K562 (cell line): ENCODE results near the gene SUPT5H. TPM values are rescaled to one million over a fixed set of nuclear protein-coding genes. Genes with fewer than 3 reads are reported as not detected.

Experiments used
- BRCA1 ChIP-seq, 2 experiments: fragments of 450-650 bp in 1 of 2; sonication (generic) in 1 of 2; formaldehyde crosslinking in 1 of 2; IDR thresholded peaks; 2 replicates each; pipeline versions ENCODE4 v1.5.0 to v1.6.1; 2017 to 2020; ENCODE audit warnings: mild to moderate bottlenecking in 1 of 2, missing genetic modification reagents in 1 of 2
- CREM ChIP-seq: IDR thresholded peaks from 2 replicates; pipeline ENCODE4 v1.6.1; 2014; ENCODE audit warnings: antibody characterized with exemption, low read depth
- ESRRB ChIP-seq: fragments of 250-450 bp; sonication (Bioruptor Pico); IDR thresholded peaks from 2 replicates; pipeline ENCODE4 v1.5.0; 2020; ENCODE audit warnings: mild to moderate bottlenecking, moderate library complexity, borderline replicate concordance
- GABPB2 ChIP-seq: fragments of 250-450 bp; sonication (Bioruptor Pico); conservative IDR thresholded peaks from 2 replicates; pipeline ENCODE4 v1.5.1; 2021; ENCODE audit warnings: mild to moderate bottlenecking
- NFE2L1 ChIP-seq: fragments of 450-650 bp; IDR thresholded peaks from 2 replicates; pipeline ENCODE4 v1.6.1; 2016; ENCODE audit warnings: missing genetic modification characterization, low read depth, mild to moderate bottlenecking, missing compliant biosample characterization, moderate library complexity, borderline replicate concordance
- POLR2A ChIP-seq: fragments of 450-650 bp; conservative IDR thresholded peaks from 2 replicates; pipeline ENCODE4 v1.6.1; 2016
- SRSF1 ChIP-seq: fragments of 200-400 bp; formaldehyde crosslinking; IDR thresholded peaks from 2 replicates; pipeline ENCODE4 v1.6.1; 2017; ENCODE audit warnings: mild to moderate bottlenecking, low read depth, low read length, moderate library complexity
- ZKSCAN8 ChIP-seq: fragments of 200-800 bp; sonication (Bioruptor generic); IDR thresholded peaks from 2 replicates; pipeline ENCODE4 v1.6.1; 2016; ENCODE audit warnings: missing genetic modification characterization, missing compliant biosample characterization
- ZNF3 ChIP-seq: fragments of 250-450 bp; sonication (Bioruptor Pico); IDR thresholded peaks from 2 replicates; pipeline ENCODE4 v1.5.0; 2021; ENCODE audit warnings: mild to moderate bottlenecking, moderate library complexity
- ZNF561 ChIP-seq: fragments of 450-650 bp; formaldehyde crosslinking; conservative IDR thresholded peaks from 2 replicates; pipeline ENCODE4 v1.4.0; 2020; ENCODE audit warnings: mild to moderate bottlenecking, moderate library complexity
- polyA plus RNA-seq, 8 experiments: library from polyadenylated mRNA; depleted of rRNA in 4 of 8; stranded (reverse) in 5 of 8; unstranded in 3 of 8; fragments of >200 nt; fragmentation: Nextera tagmentation in 2 of 8; fragmentation: Illumina TruSeq in 1 of 8; extraction: Ambion mirVana in 2 of 8; extraction: Trizol in 1 of 8; gene quantifications; 2 replicates each; pipeline versions ENCODE4 v1.2.1 to v1.2.3, GENCODE V29; 2011 to 2014; ENCODE audit warnings: inconsistent platforms in 1 of 8, missing spikeins in 1 of 8
- total RNA-seq, 7 experiments: library from RNA; depleted of rRNA in 6 of 7; stranded (reverse); fragments of >200 nt in 6 of 7; fragmentation: Illumina TruSeq in 2 of 7; extraction: Trizol in 2 of 7; gene quantifications; 2 replicates each; pipeline versions ENCODE4 v1.2.1 to v1.2.3, GENCODE V29; 2011 to 2021; ENCODE audit warnings: low replicate concordance in 1 of 7
- TF ChIP-seq, protein P1 (sequence below): sonication (generic); formaldehyde crosslinking; IDR thresholded peaks from 2 replicates; pipeline ENCODE4 v1.9.0; 2022; ENCODE audit warnings: mild to moderate bottlenecking, missing genetic modification reagents
- TF ChIP-seq, protein P2 (sequence below): fragments of 250-450 bp; sonication (Bioruptor Pico); IDR thresholded peaks from 2 replicates; pipeline ENCODE4 v1.8.0; 2021; ENCODE audit warnings: moderate library complexity, mild to moderate bottlenecking, inconsistent platforms
- TF ChIP-seq, protein P3 (sequence below): IDR thresholded peaks from 3 replicates; pipeline ENCODE4 v1.6.1; 2011; ENCODE audit warnings: borderline replicate concordance, mild to moderate bottlenecking; ENCODE audit not compliant: insufficient read length, insufficient read depth
- TF ChIP-seq, protein P4 (sequence below): fragments of 450-650 bp; IDR thresholded peaks from 2 replicates; pipeline ENCODE4 v1.7.1; 2018; ENCODE audit warnings: mild to moderate bottlenecking, low read depth; ENCODE audit not compliant: partially characterized antibody
- TF ChIP-seq, protein P5 (sequence below): fragments of 450-650 bp; IDR thresholded peaks from 2 replicates; pipeline ENCODE4 v1.6.1; 2016; ENCODE audit warnings: mild to moderate bottlenecking

The SUPT5H gene
- total and polyA plus RNA-seq, 9 of the 15 experiments (the other 6 are each of a cell fraction or from before 2014, with no cell fraction given), result 13.3 to 85.9 (median 35.9) TPM

DNA sequence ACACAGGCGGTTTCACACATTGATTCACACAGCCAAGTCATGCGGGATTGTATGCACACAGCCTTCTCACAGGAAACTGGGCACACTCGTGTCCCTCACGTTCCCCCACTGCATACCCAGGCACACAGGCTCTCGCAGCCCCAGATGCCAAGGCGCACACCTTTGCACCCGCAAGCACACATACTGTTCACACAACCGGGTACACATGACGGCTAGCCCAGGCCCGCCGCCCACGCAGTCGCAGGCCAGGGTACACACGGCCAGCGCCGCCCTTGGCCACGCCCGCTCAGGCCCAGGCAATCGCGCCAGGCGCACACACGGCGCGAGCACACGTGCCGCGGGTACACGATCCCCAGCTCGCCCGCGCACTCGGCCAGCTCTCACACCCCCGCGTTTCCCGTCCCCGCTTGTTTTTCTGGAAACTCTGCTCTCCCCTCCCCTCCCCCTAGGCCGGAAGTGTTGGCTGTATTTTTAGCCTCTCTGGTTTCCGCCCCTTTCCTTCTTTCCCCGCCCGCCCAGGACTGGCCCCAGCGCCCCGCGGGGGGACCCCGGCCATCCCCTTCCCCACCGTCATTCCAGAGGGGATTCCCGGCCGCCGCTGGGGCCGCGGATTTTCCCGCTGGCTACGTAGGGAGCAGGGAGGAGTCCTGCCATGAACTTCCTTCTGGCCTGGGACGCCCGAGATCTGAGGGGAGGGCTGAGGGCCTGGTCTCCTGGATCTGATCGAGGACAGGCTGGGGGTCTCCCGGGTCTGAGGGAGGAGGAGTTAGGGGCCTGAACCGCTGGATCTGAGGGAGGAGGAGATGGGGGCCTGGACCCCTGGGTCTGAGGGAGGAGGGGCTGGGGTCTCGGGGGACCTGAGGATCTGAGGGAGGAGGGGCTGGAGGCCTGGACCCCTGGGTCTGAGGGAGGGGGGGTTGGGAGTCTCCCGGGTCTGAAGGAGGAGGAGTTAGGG, 42.8 kb upstream of the SUPT5H start (continued):
- TF ChIP-seq, protein P1, sequence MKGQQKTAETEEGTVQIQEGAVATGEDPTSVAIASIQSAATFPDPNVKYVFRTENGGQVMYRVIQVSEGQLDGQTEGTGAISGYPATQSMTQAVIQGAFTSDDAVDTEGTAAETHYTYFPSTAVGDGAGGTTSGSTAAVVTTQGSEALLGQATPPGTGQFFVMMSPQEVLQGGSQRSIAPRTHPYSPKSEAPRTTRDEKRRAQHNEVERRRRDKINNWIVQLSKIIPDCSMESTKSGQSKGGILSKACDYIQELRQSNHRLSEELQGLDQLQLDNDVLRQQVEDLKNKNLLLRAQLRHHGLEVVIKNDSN (CRISPR knock-in tag), result peak; percentile 85
- TF ChIP-seq SRSF1 (no peak), ZKSCAN8 (0 out of 2 replicates have a peak, but pooled peaks have one; percentile 4), ZNF561 (CRISPR knock-in tag) (no peak), ZNF3 (CRISPR knock-in tag) (no peak), NFE2L1 (tag) (no peak), CREM (peak; percentile 77), GABPB2 (CRISPR knock-in tag) (no peak), BRCA1 (IDR thresholded peaks at IDR 0.05) (no peak), BRCA1 (CRISPR knock-in tag; IDR thresholded peaks at IDR 0.05) (no peak), POLR2A (peak; percentile 57; the same call in 1 of the 2 replicates), ESRRB (CRISPR knock-in tag) (no peak)
- TF ChIP-seq, protein P2, sequence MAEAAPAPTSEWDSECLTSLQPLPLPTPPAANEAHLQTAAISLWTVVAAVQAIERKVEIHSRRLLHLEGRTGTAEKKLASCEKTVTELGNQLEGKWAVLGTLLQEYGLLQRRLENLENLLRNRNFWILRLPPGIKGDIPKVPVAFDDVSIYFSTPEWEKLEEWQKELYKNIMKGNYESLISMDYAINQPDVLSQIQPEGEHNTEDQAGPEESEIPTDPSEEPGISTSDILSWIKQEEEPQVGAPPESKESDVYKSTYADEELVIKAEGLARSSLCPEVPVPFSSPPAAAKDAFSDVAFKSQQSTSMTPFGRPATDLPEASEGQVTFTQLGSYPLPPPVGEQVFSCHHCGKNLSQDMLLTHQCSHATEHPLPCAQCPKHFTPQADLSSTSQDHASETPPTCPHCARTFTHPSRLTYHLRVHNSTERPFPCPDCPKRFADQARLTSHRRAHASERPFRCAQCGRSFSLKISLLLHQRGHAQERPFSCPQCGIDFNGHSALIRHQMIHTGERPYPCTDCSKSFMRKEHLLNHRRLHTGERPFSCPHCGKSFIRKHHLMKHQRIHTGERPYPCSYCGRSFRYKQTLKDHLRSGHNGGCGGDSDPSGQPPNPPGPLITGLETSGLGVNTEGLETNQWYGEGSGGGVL (CRISPR knock-in tag), result no peak
- TF ChIP-seq, protein P3, sequence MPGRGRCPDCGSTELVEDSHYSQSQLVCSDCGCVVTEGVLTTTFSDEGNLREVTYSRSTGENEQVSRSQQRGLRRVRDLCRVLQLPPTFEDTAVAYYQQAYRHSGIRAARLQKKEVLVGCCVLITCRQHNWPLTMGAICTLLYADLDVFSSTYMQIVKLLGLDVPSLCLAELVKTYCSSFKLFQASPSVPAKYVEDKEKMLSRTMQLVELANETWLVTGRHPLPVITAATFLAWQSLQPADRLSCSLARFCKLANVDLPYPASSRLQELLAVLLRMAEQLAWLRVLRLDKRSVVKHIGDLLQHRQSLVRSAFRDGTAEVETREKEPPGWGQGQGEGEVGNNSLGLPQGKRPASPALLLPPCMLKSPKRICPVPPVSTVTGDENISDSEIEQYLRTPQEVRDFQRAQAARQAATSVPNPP, result no peak
- TF ChIP-seq, protein P4, sequence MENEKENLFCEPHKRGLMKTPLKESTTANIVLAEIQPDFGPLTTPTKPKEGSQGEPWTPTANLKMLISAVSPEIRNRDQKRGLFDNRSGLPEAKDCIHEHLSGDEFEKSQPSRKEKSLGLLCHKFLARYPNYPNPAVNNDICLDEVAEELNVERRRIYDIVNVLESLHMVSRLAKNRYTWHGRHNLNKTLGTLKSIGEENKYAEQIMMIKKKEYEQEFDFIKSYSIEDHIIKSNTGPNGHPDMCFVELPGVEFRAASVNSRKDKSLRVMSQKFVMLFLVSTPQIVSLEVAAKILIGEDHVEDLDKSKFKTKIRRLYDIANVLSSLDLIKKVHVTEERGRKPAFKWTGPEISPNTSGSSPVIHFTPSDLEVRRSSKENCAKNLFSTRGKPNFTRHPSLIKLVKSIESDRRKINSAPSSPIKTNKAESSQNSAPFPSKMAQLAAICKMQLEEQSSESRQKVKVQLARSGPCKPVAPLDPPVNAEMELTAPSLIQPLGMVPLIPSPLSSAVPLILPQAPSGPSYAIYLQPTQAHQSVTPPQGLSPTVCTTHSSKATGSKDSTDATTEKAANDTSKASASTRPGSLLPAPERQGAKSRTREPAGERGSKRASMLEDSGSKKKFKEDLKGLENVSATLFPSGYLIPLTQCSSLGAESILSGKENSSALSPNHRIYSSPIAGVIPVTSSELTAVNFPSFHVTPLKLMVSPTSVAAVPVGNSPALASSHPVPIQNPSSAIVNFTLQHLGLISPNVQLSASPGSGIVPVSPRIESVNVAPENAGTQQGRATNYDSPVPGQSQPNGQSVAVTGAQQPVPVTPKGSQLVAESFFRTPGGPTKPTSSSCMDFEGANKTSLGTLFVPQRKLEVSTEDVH, result peak; percentile 47
- TF ChIP-seq, protein P5, sequence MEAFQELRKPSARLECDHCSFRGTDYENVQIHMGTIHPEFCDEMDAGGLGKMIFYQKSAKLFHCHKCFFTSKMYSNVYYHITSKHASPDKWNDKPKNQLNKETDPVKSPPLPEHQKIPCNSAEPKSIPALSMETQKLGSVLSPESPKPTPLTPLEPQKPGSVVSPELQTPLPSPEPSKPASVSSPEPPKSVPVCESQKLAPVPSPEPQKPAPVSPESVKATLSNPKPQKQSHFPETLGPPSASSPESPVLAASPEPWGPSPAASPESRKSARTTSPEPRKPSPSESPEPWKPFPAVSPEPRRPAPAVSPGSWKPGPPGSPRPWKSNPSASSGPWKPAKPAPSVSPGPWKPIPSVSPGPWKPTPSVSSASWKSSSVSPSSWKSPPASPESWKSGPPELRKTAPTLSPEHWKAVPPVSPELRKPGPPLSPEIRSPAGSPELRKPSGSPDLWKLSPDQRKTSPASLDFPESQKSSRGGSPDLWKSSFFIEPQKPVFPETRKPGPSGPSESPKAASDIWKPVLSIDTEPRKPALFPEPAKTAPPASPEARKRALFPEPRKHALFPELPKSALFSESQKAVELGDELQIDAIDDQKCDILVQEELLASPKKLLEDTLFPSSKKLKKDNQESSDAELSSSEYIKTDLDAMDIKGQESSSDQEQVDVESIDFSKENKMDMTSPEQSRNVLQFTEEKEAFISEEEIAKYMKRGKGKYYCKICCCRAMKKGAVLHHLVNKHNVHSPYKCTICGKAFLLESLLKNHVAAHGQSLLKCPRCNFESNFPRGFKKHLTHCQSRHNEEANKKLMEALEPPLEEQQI, result no peak
